ENCODE data around the gene TMEM63A. TPM values are rescaled to one million over a fixed set of nuclear protein-coding genes. Genes with fewer than 3 reads are reported as not detected.

Gene TMEM63A
- total and polyA plus RNA-seq, 2 of the 13 experiments (the other 11 are each of a cell fraction or from before 2014, with no cell fraction given) = 23.9 to 53.3 TPM

DNA sequence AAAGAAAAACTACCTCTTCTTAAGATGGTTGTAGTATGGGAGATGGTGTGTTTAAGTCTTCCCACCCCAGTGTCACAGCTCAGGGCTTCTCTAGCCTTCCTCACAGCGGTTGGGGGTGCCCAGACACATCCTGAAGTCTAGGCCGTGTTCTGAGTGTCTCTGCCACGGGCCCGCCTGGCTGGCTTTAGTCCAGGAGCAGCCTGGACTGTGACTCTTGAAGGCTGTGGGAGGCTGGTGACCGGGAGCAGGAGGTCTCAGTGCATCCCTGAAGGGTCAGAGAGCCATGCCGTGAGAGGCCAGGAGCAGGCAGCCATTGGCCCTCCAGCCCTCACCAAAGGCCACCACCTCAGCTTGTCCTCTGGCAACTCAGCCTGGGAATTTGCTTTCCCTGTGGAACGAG, 67.8 kb downstream of the TMEM63A start:
- Histone ChIP-seq H3K4me1 (ENCODE audit: insufficient read depth, low read length) (peaks cover 82% of the 10 kb centered on the region), H3K27me3 (ENCODE audit: control insufficient read depth in 1 of 2, insufficient read depth in 2 of 2, low read length in 2 of 2) (no peaks in the 10 kb centered on the region), H3K9me3 (ENCODE audit: low read length) (no peaks in the 10 kb centered on the region), H3K79me2 (ENCODE audit: insufficient read depth, low read length) (peaks cover 51% of the 10 kb centered on the region), H3K27ac (ENCODE audit: extremely low read length, insufficient read depth, low read length) (peak overlapping the region; percentile 51), H3K36me3 (replicated peaks in 1 of 2; ENCODE audit: control insufficient read depth in 1 of 2, insufficient read depth in 2 of 2, low read length in 2 of 2) (peaks cover 0 to 1% of the 10 kb centered on the region in 2 experiments; a peak in 1 of 5 replicates), H4K20me1 (ENCODE audit: insufficient read depth, low read length) (no peaks in the 10 kb centered on the region), H3K4me2 (ENCODE audit: low read depth, low read length) (no peak overlapping the region; the same call in 1 of the 2 replicates), H3K9ac (ENCODE audit: insufficient read depth, low read depth, low read length) (0 out of 2 replicates have a peak overlapping the region, but pooled peaks have one; percentile 13), H3K4me3 (replicated peaks in 1 of 3; ENCODE audit: insufficient read depth in 1 of 3, low read depth in 2 of 3, low read length in 3 of 3) (no peak overlapping the region), H2AFZ (ENCODE audit: low read length) (no peak overlapping the region)
- intact Hi-C loops (cut with micrococcal nuclease; ENCODE audit: unreplicated experiment) = no loop called here
- ATAC-seq (no peak), DNase-seq (ENCODE audit: low spot score) (no peak), FAIRE-seq (no peak)
- no TSS peak for BruUV-seq (replicated peaks)
- WGBS (ENCODE audit: low lambda C conversion rate) = 90% methylated on average over 4 of the region's 7 CpGs
- in situ Hi-C loops (cut with HindIII; ENCODE audit: extremely low pct_ligation_motif_present, low pct_unique_long_range_greater_than_20kb) = no loop called here
- ChIA-PET POLR2A (interaction anchor here (1.1 to 6.3 kb wide), 10 partner anchors 8 to 110 kb away, joined by 3 to 87 read pairs (median 4); partner anchors contain the start of genes PYCR2, SRP9 and TMEM63A), CTCF (ENCODE audit: low intra/inter-chr PET ratio, low total read pairs) (no interaction called here)
- TF ChIP-seq MEIS2 (CRISPR knock-in tag; IDR thresholded peaks at IDR 0.05) (no peak), RAD21 (CRISPR knock-in tag; IDR thresholded peaks at IDR 0.05) (no peak), ZNF607 (CRISPR knock-in tag; IDR thresholded peaks at IDR 0.05; ENCODE audit: borderline replicate concordance) (no peak; the same call in 1 of the 2 replicates), HMG20B (CRISPR knock-in tag; conservative IDR thresholded peaks at IDR 0.05) (no peak), AGO2 (optimal IDR thresholded peaks at IDR 0.05; ENCODE audit: low read depth, low read length) (peak; percentile 29), ZNF674 (CRISPR knock-in tag; IDR thresholded peaks at IDR 0.05; ENCODE audit: low read depth) (no peak)
- TF ChIP-seq, protein P1, sequence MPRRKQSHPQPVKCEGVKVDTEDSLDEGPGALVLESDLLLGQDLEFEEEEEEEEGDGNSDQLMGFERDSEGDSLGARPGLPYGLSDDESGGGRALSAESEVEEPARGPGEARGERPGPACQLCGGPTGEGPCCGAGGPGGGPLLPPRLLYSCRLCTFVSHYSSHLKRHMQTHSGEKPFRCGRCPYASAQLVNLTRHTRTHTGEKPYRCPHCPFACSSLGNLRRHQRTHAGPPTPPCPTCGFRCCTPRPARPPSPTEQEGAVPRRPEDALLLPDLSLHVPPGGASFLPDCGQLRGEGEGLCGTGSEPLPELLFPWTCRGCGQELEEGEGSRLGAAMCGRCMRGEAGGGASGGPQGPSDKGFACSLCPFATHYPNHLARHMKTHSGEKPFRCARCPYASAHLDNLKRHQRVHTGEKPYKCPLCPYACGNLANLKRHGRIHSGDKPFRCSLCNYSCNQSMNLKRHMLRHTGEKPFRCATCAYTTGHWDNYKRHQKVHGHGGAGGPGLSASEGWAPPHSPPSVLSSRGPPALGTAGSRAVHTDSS (CRISPR knock-in tag; conservative IDR thresholded peaks at IDR 0.05) = no peak

Data from HepG2 (cell line).